IMR-90 (cell line): Measurements from ENCODE around the gene PLEKHF1. TPM values are rescaled to one million over a fixed set of nuclear protein-coding genes. Genes with fewer than 3 reads are reported as not detected.

Experiments used
- ATAC-seq: fragments of 200-7000 bp; cut with Tn5 transposase; 2 replicates; pipeline ENCODE4 v1.9.1; 2020; ENCODE audit warnings: low read depth, mild to moderate bottlenecking, moderate library complexity
- BruUV-seq: library from RNA; stranded (reverse); fragments of 400-500 nt; replicated peaks from 2 replicates; lab custom pipeline; 2021; lab: Mats Ljungman, UMichigan
- CTCF ChIA-PET: fragments of 300-600 bp; formaldehyde crosslinking; extraction: SDS; loops from one replicate; lab custom pipeline; 2021; ENCODE audit warnings: antibody characterized with exemption; lab: Yijun Ruan, JAX
- POLR2A ChIA-PET: fragments of 300-600 bp; sonication (Branson Sonifier 250); formaldehyde crosslinking; loops from one replicate; lab custom pipeline; 2022; ENCODE audit warnings: antibody characterized with exemption; ENCODE audit not compliant: unreplicated experiment; lab: Charles Lee
- DNase-seq: peaks from one replicate; pipeline ENCODE4 v3.0.0; 2013
- H2AFZ ChIP-seq: replicated peaks from 2 replicates; pipeline ENCODE3; 2013; ENCODE audit warnings: low read length, mild to moderate bottlenecking; ENCODE audit not compliant: poor library complexity
- H2AK5ac ChIP-seq: 2 replicates; pipeline ENCODE4 v1.6.1; 2013; ENCODE audit warnings: low read depth, low read length, inconsistent platforms
- H2AK9ac ChIP-seq: replicated peaks from 2 replicates; pipeline ENCODE3; 2013; ENCODE audit warnings: mild to moderate bottlenecking, low read depth, low read length, moderate library complexity; ENCODE audit not compliant: poor library complexity
- H2BK120ac ChIP-seq: 2 replicates; pipeline ENCODE4 v1.6.1; 2013; ENCODE audit warnings: low read depth, low read length, inconsistent platforms
- H2BK15ac ChIP-seq: 3 replicates; pipeline ENCODE4 v1.6.1; 2013; ENCODE audit warnings: low read depth, low read length, inconsistent platforms
- H2BK20ac ChIP-seq: 2 replicates; pipeline ENCODE4 v1.6.1; 2013; ENCODE audit warnings: low read depth, mild to moderate bottlenecking, inconsistent platforms, low read length, moderate library complexity
- H2BK5ac ChIP-seq: 2 replicates; pipeline ENCODE4 v1.6.1; 2013; ENCODE audit warnings: mild to moderate bottlenecking, low read depth, low read length, inconsistent platforms; ENCODE audit not compliant: poor library complexity, severe bottlenecking
- H3K14ac ChIP-seq: replicated peaks from 2 replicates; pipeline ENCODE4 v1.6.1; 2013; ENCODE audit warnings: low read depth, low read length, inconsistent platforms
- H3K18ac ChIP-seq: 2 replicates; pipeline ENCODE4 v1.6.1; 2013; ENCODE audit warnings: low read depth, low read length, control low read depth
- H3K23ac ChIP-seq: 2 replicates; pipeline ENCODE4 v1.6.1; 2013; ENCODE audit warnings: low read depth, low read length, inconsistent platforms
- H3K27ac ChIP-seq: 2 replicates; pipeline ENCODE4 v1.5.1; 2013; ENCODE audit warnings: mild to moderate bottlenecking, control low read depth, low read length; ENCODE audit not compliant: insufficient read depth
- H3K27me3 ChIP-seq: 2 replicates; pipeline ENCODE4 v1.6.1; 2013; ENCODE audit warnings: low read length; ENCODE audit not compliant: control insufficient read depth, insufficient read depth
- H3K36me3 ChIP-seq: 2 replicates; pipeline ENCODE4 v1.6.1; 2013; ENCODE audit warnings: low read length, mixed read lengths; ENCODE audit not compliant: control insufficient read depth, insufficient read depth
- H3K4ac ChIP-seq: 2 replicates; pipeline ENCODE4 v1.6.1; 2013; ENCODE audit warnings: low read depth, low read length, inconsistent platforms
- H3K4me1 ChIP-seq: 2 replicates; pipeline ENCODE4 v1.6.1; 2013; ENCODE audit warnings: low read length, mixed read lengths; ENCODE audit not compliant: control insufficient read depth, insufficient read depth
- H3K4me2 ChIP-seq: 2 replicates; pipeline ENCODE4 v1.6.1; 2013; ENCODE audit warnings: low read depth, mild to moderate bottlenecking, control low read depth, low read length, moderate library complexity
- H3K4me3 ChIP-seq: 2 replicates; pipeline ENCODE4 v1.5.1; 2013; ENCODE audit warnings: low read depth, mild to moderate bottlenecking, control low read depth, low read length, moderate library complexity; ENCODE audit not compliant: insufficient read depth
- H3K56ac ChIP-seq: 2 replicates; pipeline ENCODE4 v1.6.1; 2013; ENCODE audit warnings: low read length, inconsistent platforms; ENCODE audit not compliant: insufficient read depth; ENCODE audit errors: extremely low read depth
- H3K79me1 ChIP-seq, 2 experiments: 2 replicates each; pipeline ENCODE4 v1.6.1; 2013; ENCODE audit warnings: low read length in 2 of 2, inconsistent platforms in 1 of 2, low read depth in 1 of 2
- H3K9ac ChIP-seq: 2 replicates; pipeline ENCODE4 v1.6.1; 2013; ENCODE audit warnings: low read depth, low read length, control low read depth
- H3K9me1 ChIP-seq: 2 replicates; pipeline ENCODE4 v1.6.1; 2013; ENCODE audit warnings: low read length, inconsistent platforms; ENCODE audit not compliant: insufficient read depth
- H3K9me3 ChIP-seq: 2 replicates; pipeline ENCODE4 v1.6.1; 2013; ENCODE audit warnings: low read length; ENCODE audit not compliant: control insufficient read depth, insufficient read depth
- H4K20me1 ChIP-seq: 2 replicates; pipeline ENCODE4 v1.6.1; 2013; ENCODE audit warnings: low read length, inconsistent platforms; ENCODE audit not compliant: insufficient read depth
- H4K5ac ChIP-seq: 2 replicates; pipeline ENCODE4 v1.6.1; 2013; ENCODE audit warnings: mild to moderate bottlenecking, low read depth, low read length, control low read depth
- H4K8ac ChIP-seq, 2 experiments: 2 replicates each; pipeline ENCODE4 v1.6.1; 2013; ENCODE audit warnings: low read depth in 2 of 2, low read length in 2 of 2, control low read depth in 1 of 2, inconsistent platforms in 1 of 2
- H4K91ac ChIP-seq: 2 replicates; pipeline ENCODE4 v1.6.1; 2013; ENCODE audit warnings: low read depth, low read length, inconsistent platforms; ENCODE audit not compliant: insufficient read depth
- BHLHE40 ChIP-seq: fragments of 150-350 bp; IDR thresholded peaks from 2 replicates; pipeline ENCODE4 v1.6.1; 2016; ENCODE audit warnings: mild to moderate bottlenecking, low read depth, low read length
- CEBPB ChIP-seq: IDR thresholded peaks from 2 replicates; pipeline ENCODE4 v1.6.1; 2012; ENCODE audit warnings: low read depth, low read length, improper control_type of control experiment
- CHD1 ChIP-seq: IDR thresholded peaks from 2 replicates; pipeline ENCODE4 v1.6.1; 2012; ENCODE audit warnings: low read depth, low read length, improper control_type of control experiment
- CTCF ChIP-seq: conservative IDR thresholded peaks from 2 replicates; pipeline ENCODE4 v1.5.1; 2012; ENCODE audit warnings: mild to moderate bottlenecking, low read depth, low read length, improper control_type of control experiment
- ELK1 ChIP-seq: fragments of 150-350 bp; IDR thresholded peaks from 2 replicates; pipeline ENCODE4 v1.6.1; 2016; ENCODE audit warnings: low read depth, mild to moderate bottlenecking, low read length, moderate library complexity, borderline replicate concordance
- FOS ChIP-seq: fragments of 150-350 bp; IDR thresholded peaks from 2 replicates; pipeline ENCODE4 v1.6.1; 2016; ENCODE audit warnings: low read depth, low read length
- MAFK ChIP-seq: IDR thresholded peaks from 2 replicates; pipeline ENCODE4 v1.6.1; 2012; ENCODE audit warnings: low read depth, low read length, improper control_type of control experiment
- MAZ ChIP-seq: IDR thresholded peaks from 2 replicates; pipeline ENCODE4 v1.6.1; 2012; ENCODE audit warnings: low read depth, mild to moderate bottlenecking, low read length, improper control_type of control experiment, moderate library complexity, borderline replicate concordance
- MXI1 ChIP-seq: IDR thresholded peaks from 2 replicates; pipeline ENCODE4 v1.6.1; 2012; ENCODE audit warnings: low read depth, mild to moderate bottlenecking, low read length, moderate library complexity, borderline replicate concordance
- NFE2L2 ChIP-seq: fragments of 150-350 bp; IDR thresholded peaks from 2 replicates; pipeline ENCODE4 v1.6.1; 2016; ENCODE audit warnings: low read depth, mild to moderate bottlenecking, low read length
- POLR2A ChIP-seq: IDR thresholded peaks from 2 replicates; pipeline ENCODE4 v1.6.1; 2012; ENCODE audit warnings: mild to moderate bottlenecking, low read depth, low read length
- RAD21 ChIP-seq: IDR thresholded peaks from 2 replicates; pipeline ENCODE4 v1.6.1; 2012; ENCODE audit warnings: low read length, improper control_type of control experiment
- RCOR1 ChIP-seq: IDR thresholded peaks from 2 replicates; pipeline ENCODE4 v1.6.1; 2012; ENCODE audit warnings: mild to moderate bottlenecking, low read length, improper control_type of control experiment; ENCODE audit not compliant: insufficient replicate concordance
- RFX5 ChIP-seq: IDR thresholded peaks from 2 replicates; pipeline ENCODE4 v1.8.0; 2012; ENCODE audit warnings: low read depth, mild to moderate bottlenecking, low read length, moderate library complexity
- SMC3 ChIP-seq: fragments of 150-350 bp; IDR thresholded peaks from 2 replicates; pipeline ENCODE4 v1.6.1; 2016; ENCODE audit warnings: low read depth, mild to moderate bottlenecking, antibody characterized with exemption, low read length, moderate library complexity
- WGBS, 2 experiments: methylation state at CpG; one replicate each; pipeline versions ENCODE4 v1.1.5 to v1.1.7; 2013; ENCODE audit warnings: missing lambda C conversion rate in 2 of 2; ENCODE audit not compliant: insufficient read length in 1 of 2; ENCODE audit errors: extremely low coverage in 2 of 2; 5-methylcytosine and 5-hydroxymethylcytosine counted together
- dilution Hi-C: fragments of 300-500 bp; cut with HindIII; formaldehyde crosslinking; loops from one replicate; pipeline ENCODE4 v1.14.3; 2018; ENCODE audit warnings: low sequenced_read_pairs; ENCODE audit not compliant: unreplicated experiment
- in situ Hi-C: fragments of 300-500 bp; cut with MboI; formaldehyde crosslinking; loops from 3 replicates; pipeline ENCODE4 v1.14.3; 2019; ENCODE audit warnings: low sequenced_read_pairs, inconsistent platforms, mixed read lengths
- intact Hi-C: fragments of 100-400 bp; cut with micrococcal nuclease; formaldehyde crosslinking; loops from 2 replicates; pipeline ENCODE4 v1.10.0; 2022
- polyA plus RNA-seq, 3 experiments: library from polyadenylated mRNA; depleted of rRNA; stranded (reverse); fragments of >200 nt; gene quantifications; 2 replicates each; pipeline ENCODE4 v1.2.3, GENCODE V29; 2012; ENCODE audit warnings: low replicate concordance in 1 of 3
- total RNA-seq: library from RNA; depleted of rRNA; stranded (reverse); fragments of >200 nt; gene quantifications from 2 replicates; pipeline ENCODE4 v1.2.3, GENCODE V29; 2012
- TF ChIP-seq, protein P1 (sequence below): fragments of 150-350 bp; IDR thresholded peaks from 2 replicates; pipeline ENCODE4 v1.6.1; 2017; ENCODE audit warnings: mild to moderate bottlenecking, antibody characterized with exemption, low read length, low read depth

Gene PLEKHF1
- total and polyA plus RNA-seq, 2 of the 4 experiments (the other 2 are of a cell fraction): 5.0 to 6.6 TPM

GRCh38 chr19:29635963-29636362 is 29.3 kb upstream of the PLEKHF1 start:
- in situ Hi-C loops (no loop called here), intact Hi-C loops (no loop called here), dilution Hi-C loops (no loop called here)
- Histone ChIP-seq H3K79me1 (no peaks in the 10 kb centered on the region), H3K4ac (no peak overlapping the region), H2AK9ac (no peak overlapping the region), H2AFZ (no peak overlapping the region), H3K27me3 (no peaks in the 10 kb centered on the region; the same call in none of the 2 replicates), H2BK15ac (no peak overlapping the region), H3K9ac (no peak overlapping the region), H3K18ac (no peak overlapping the region), H4K8ac (no peak overlapping the region), H3K4me1 (no peaks in the 10 kb centered on the region), H3K4me3 (no peak overlapping the region), H3K9me1 (no peaks in the 10 kb centered on the region), H3K23ac (no peak overlapping the region), H2BK20ac (no peak overlapping the region), H4K91ac (no peak overlapping the region), H2BK120ac (no peak overlapping the region), H3K36me3 (no peaks in the 10 kb centered on the region), H3K56ac (no peak overlapping the region), H4K5ac (no peak overlapping the region), H2AK5ac (no peak overlapping the region), H4K20me1 (no peaks in the 10 kb centered on the region), H3K9me3 (no peaks in the 10 kb centered on the region), H3K4me2 (no peak overlapping the region), H3K14ac (no peak overlapping the region), H3K27ac (no peak overlapping the region), H2BK5ac (no peak overlapping the region)
- ATAC-seq: no peak
- 17% methylated on average over 1 of the region's 6 CpGs; no CpG with 5 or more reads in 1 of the 2 experiments for WGBS, 2 experiments
- DNase-seq: no peak
- POLR2A ChIA-PET: no interaction called here
- TF ChIP-seq RFX5 (no peak), CHD1 (no peak), RCOR1 (no peak), MAZ (no peak), BHLHE40 (no peak), ELK1 (no peak), CEBPB (no peak), FOS (no peak), MAFK (no peak), CTCF (no peak), RAD21 (no peak), SMC3 (no peak), MXI1 (no peak), POLR2A (no peak), NFE2L2 (no peak)
- TF ChIP-seq, protein P1, sequence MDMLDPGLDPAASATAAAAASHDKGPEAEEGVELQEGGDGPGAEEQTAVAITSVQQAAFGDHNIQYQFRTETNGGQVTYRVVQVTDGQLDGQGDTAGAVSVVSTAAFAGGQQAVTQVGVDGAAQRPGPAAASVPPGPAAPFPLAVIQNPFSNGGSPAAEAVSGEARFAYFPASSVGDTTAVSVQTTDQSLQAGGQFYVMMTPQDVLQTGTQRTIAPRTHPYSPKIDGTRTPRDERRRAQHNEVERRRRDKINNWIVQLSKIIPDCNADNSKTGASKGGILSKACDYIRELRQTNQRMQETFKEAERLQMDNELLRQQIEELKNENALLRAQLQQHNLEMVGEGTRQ: no peak
- no TSS peak for BruUV-seq
- CTCF ChIA-PET: no interaction called here
